K562 (cell line): ENCODE data around the gene SMAD7. TPM values are rescaled to one million over a fixed set of nuclear protein-coding genes. Genes with fewer than 3 reads are reported as not detected.
A peak's percentile ranks its signal among the peaks of the same experiment; 100 is the strongest.

ENCODE experiments used
- CREB1 ChIP-seq, 2 experiments: sonication (generic) in 1 of 2; formaldehyde crosslinking in 1 of 2; IDR thresholded peaks; 2 replicates each; pipeline versions ENCODE4 v1.6.1 to v1.8.0; 2012 to 2022; ENCODE audit warnings: inconsistent platforms in 1 of 2, mild to moderate bottlenecking in 1 of 2, missing genetic modification reagents in 1 of 2, moderate library complexity in 1 of 2
- L3MBTL2 ChIP-seq: fragments of 450-650 bp; IDR thresholded peaks from 2 replicates; pipeline ENCODE4 v1.6.1; 2016; ENCODE audit warnings: mild to moderate bottlenecking, moderate library complexity
- MAZ ChIP-seq, 2 experiments: fragments of 450-650 bp in 1 of 2; sonication (generic) in 1 of 2; formaldehyde crosslinking; IDR thresholded peaks in 1 of 2; conservative IDR thresholded peaks in 1 of 2; 2 replicates each; pipeline versions ENCODE4 v1.4.0 to v1.5.0; 2020; ENCODE audit warnings: mild to moderate bottlenecking in 1 of 2, missing genetic modification reagents in 1 of 2
- POLR2G ChIP-seq: fragments of 200-400 bp; formaldehyde crosslinking; IDR thresholded peaks from 2 replicates; pipeline ENCODE4 v1.6.1; 2017; ENCODE audit warnings: low read depth, mild to moderate bottlenecking, antibody characterized with exemption, low read length, moderate library complexity
- RBBP5 ChIP-seq: fragments of 200-600 bp; sonication (generic); IDR thresholded peaks from 2 replicates; pipeline ENCODE4 v1.6.1; 2012; ENCODE audit warnings: borderline replicate concordance, mild to moderate bottlenecking, low read length, control low read depth, inconsistent platforms; ENCODE audit not compliant: insufficient read depth, poor library complexity, severe bottlenecking
- RBFOX2 ChIP-seq: fragments of 200-400 bp; formaldehyde crosslinking; IDR thresholded peaks from 2 replicates; pipeline ENCODE4 v1.6.1; 2017; ENCODE audit warnings: low read depth, mild to moderate bottlenecking, low read length, moderate library complexity
- SMAD4 ChIP-seq: fragments of 250-450 bp; sonication (Bioruptor Pico); conservative IDR thresholded peaks from 2 replicates; pipeline ENCODE4 v1.8.0; 2021; ENCODE audit warnings: inconsistent platforms, mild to moderate bottlenecking, moderate library complexity
- TAF1 ChIP-seq: IDR thresholded peaks from 2 replicates; pipeline ENCODE4 v1.6.1; 2011; ENCODE audit warnings: mild to moderate bottlenecking, low read length, moderate library complexity; ENCODE audit not compliant: insufficient read depth, control insufficient read depth, severe bottlenecking; ENCODE audit errors: extremely low read depth
- TSC22D4 ChIP-seq: fragments of 450-650 bp; IDR thresholded peaks from 2 replicates; pipeline ENCODE4 v1.6.1; 2016; ENCODE audit warnings: missing genetic modification characterization, missing biosample characterization, control low read depth
- ZFX ChIP-seq: sonication (generic); formaldehyde crosslinking; IDR thresholded peaks from 2 replicates; pipeline ENCODE4 v1.8.0; 2022; ENCODE audit warnings: mild to moderate bottlenecking, missing genetic modification reagents, moderate library complexity
- polyA plus RNA-seq, 8 experiments: library from polyadenylated mRNA; depleted of rRNA in 4 of 8; stranded (reverse) in 5 of 8; unstranded in 3 of 8; fragments of >200 nt; fragmentation: Nextera tagmentation in 2 of 8; fragmentation: Illumina TruSeq in 1 of 8; extraction: Ambion mirVana in 2 of 8; extraction: Trizol in 1 of 8; gene quantifications; 2 replicates each; pipeline versions ENCODE4 v1.2.1 to v1.2.3, GENCODE V29; 2011 to 2014; ENCODE audit warnings: inconsistent platforms in 1 of 8, missing spikeins in 1 of 8
- total RNA-seq, 7 experiments: library from RNA; depleted of rRNA in 6 of 7; stranded (reverse); fragments of >200 nt in 6 of 7; fragmentation: Illumina TruSeq in 2 of 7; extraction: Trizol in 2 of 7; gene quantifications; 2 replicates each; pipeline versions ENCODE4 v1.2.1 to v1.2.3, GENCODE V29; 2011 to 2021; ENCODE audit warnings: low replicate concordance in 1 of 7
- TF ChIP-seq, protein P1 (sequence below), 2 experiments: fragments of 150-350 bp in 1 of 2; IDR thresholded peaks; 2 replicates each; pipeline ENCODE4 v1.6.1; 2012 to 2016; ENCODE audit warnings: low read depth in 2 of 2, low read length in 2 of 2, mild to moderate bottlenecking in 1 of 2, moderate library complexity in 1 of 2
- TF ChIP-seq, protein P2 (sequence below): conservative IDR thresholded peaks from 2 replicates; pipeline ENCODE4 v1.6.1; 2011; ENCODE audit warnings: low read depth, mild to moderate bottlenecking, low read length; ENCODE audit not compliant: control insufficient read depth
- TF ChIP-seq, protein P3 (sequence below): fragments of 450-650 bp; IDR thresholded peaks from one replicate; pipeline ENCODE4 v1.6.1; 2018; ENCODE audit warnings: mild to moderate bottlenecking, moderate library complexity; ENCODE audit not compliant: partially characterized antibody
- TF ChIP-seq, protein P4 (sequence below): sonication (generic); formaldehyde crosslinking; IDR thresholded peaks from 2 replicates; pipeline ENCODE4 v1.8.0; 2022; ENCODE audit warnings: missing genetic modification reagents, mild to moderate bottlenecking, moderate library complexity, borderline replicate concordance
- TF ChIP-seq, protein P5 (sequence below), 2 experiments: fragments of 450-650 bp in 1 of 2; sonication (generic) in 1 of 2; formaldehyde crosslinking in 1 of 2; IDR thresholded peaks in 1 of 2; conservative IDR thresholded peaks in 1 of 2; 2 replicates each; pipeline versions ENCODE4 v1.6.1 to v1.8.1; 2016 to 2023; ENCODE audit warnings: mild to moderate bottlenecking in 2 of 2, moderate library complexity in 2 of 2, inconsistent platforms in 1 of 2, missing genetic modification reagents in 1 of 2

The SMAD7 gene
- total and polyA plus RNA-seq, 9 of the 15 experiments (the other 6 are each of a cell fraction or from before 2014, with no cell fraction given): 0.13 to 3.0 (median 1.6) TPM

- TF ChIP-seq RBBP5: no peak
- TF ChIP-seq, protein P1, sequence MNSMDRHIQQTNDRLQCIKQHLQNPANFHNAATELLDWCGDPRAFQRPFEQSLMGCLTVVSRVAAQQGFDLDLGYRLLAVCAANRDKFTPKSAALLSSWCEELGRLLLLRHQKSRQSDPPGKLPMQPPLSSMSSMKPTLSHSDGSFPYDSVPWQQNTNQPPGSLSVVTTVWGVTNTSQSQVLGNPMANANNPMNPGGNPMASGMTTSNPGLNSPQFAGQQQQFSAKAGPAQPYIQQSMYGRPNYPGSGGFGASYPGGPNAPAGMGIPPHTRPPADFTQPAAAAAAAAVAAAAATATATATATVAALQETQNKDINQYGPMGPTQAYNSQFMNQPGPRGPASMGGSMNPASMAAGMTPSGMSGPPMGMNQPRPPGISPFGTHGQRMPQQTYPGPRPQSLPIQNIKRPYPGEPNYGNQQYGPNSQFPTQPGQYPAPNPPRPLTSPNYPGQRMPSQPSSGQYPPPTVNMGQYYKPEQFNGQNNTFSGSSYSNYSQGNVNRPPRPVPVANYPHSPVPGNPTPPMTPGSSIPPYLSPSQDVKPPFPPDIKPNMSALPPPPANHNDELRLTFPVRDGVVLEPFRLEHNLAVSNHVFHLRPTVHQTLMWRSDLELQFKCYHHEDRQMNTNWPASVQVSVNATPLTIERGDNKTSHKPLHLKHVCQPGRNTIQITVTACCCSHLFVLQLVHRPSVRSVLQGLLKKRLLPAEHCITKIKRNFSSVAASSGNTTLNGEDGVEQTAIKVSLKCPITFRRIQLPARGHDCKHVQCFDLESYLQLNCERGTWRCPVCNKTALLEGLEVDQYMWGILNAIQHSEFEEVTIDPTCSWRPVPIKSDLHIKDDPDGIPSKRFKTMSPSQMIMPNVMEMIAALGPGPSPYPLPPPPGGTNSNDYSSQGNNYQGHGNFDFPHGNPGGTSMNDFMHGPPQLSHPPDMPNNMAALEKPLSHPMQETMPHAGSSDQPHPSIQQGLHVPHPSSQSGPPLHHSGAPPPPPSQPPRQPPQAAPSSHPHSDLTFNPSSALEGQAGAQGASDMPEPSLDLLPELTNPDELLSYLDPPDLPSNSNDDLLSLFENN (IDR thresholded peaks at IDR 0.05; ENCODE audit: low read depth in 2 of 2, low read length in 2 of 2): no peak
- TF ChIP-seq MAZ (CRISPR knock-in tag; conservative IDR thresholded peaks at IDR 0.05 in 1 of 2, IDR thresholded peaks at IDR 0.05 in 1 of 2): peak; percentile 39 to 76; a peak in 2 of 4 replicates
- no peak for TF ChIP-seq TSC22D4
- TF ChIP-seq, protein P2, sequence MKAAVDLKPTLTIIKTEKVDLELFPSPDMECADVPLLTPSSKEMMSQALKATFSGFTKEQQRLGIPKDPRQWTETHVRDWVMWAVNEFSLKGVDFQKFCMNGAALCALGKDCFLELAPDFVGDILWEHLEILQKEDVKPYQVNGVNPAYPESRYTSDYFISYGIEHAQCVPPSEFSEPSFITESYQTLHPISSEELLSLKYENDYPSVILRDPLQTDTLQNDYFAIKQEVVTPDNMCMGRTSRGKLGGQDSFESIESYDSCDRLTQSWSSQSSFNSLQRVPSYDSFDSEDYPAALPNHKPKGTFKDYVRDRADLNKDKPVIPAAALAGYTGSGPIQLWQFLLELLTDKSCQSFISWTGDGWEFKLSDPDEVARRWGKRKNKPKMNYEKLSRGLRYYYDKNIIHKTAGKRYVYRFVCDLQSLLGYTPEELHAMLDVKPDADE: no peak
- no peak for TF ChIP-seq CREB1 (IDR thresholded peaks at IDR 0.05)
- TF ChIP-seq CREB1 (CRISPR knock-in tag; IDR thresholded peaks at IDR 0.05): no peak
- TF ChIP-seq, protein P3, sequence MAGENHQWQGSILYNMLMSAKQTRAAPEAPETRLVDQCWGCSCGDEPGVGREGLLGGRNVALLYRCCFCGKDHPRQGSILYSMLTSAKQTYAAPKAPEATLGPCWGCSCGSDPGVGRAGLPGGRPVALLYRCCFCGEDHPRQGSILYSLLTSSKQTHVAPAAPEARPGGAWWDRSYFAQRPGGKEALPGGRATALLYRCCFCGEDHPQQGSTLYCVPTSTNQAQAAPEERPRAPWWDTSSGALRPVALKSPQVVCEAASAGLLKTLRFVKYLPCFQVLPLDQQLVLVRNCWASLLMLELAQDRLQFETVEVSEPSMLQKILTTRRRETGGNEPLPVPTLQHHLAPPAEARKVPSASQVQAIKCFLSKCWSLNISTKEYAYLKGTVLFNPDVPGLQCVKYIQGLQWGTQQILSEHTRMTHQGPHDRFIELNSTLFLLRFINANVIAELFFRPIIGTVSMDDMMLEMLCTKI: no peak
- TF ChIP-seq, protein P4, sequence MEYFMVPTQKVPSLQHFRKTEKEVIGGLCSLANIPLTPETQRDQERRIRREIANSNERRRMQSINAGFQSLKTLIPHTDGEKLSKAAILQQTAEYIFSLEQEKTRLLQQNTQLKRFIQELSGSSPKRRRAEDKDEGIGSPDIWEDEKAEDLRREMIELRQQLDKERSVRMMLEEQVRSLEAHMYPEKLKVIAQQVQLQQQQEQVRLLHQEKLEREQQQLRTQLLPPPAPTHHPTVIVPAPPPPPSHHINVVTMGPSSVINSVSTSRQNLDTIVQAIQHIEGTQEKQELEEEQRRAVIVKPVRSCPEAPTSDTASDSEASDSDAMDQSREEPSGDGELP (CRISPR knock-in tag): peak; percentile 63; the same call in 1 of the 2 replicates
- TF ChIP-seq, protein P5, sequence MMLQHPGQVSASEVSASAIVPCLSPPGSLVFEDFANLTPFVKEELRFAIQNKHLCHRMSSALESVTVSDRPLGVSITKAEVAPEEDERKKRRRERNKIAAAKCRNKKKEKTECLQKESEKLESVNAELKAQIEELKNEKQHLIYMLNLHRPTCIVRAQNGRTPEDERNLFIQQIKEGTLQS (IDR thresholded peaks at IDR 0.05): 0 out of 2 replicates have a peak, but pooled peaks have one; percentile 32
- TF ChIP-seq, protein P5 (CRISPR knock-in tag; conservative IDR thresholded peaks at IDR 0.05): no peak
- 0 out of 2 replicates have a peak, but pooled peaks have one; percentile 17 for TF ChIP-seq RBFOX2
- TF ChIP-seq SMAD4: peak; percentile 41; the same call in 1 of the 2 replicates
- TF ChIP-seq POLR2G: 0 out of 2 replicates have a peak, but pooled peaks have one; percentile 45
- no peak for TF ChIP-seq TAF1
- peak; percentile 44; the same call in 1 of the 2 replicates for TF ChIP-seq L3MBTL2
- TF ChIP-seq ZFX (CRISPR knock-in tag): peak; percentile 86
Observed at GRCh38 chr18:48902023-48902855, 48.5 kb downstream of the SMAD7 start (continued).
